Neutrophil (primary cell): Measurements from ENCODE around the gene TTLL7.

Experiments
- H3K27ac ChIP-seq: fragments of 200-600 bp; sonication (generic); 2 replicates; pipeline ENCODE4 v1.5.1; 2016; ENCODE audit warnings: mild to moderate bottlenecking, moderate library complexity
- H3K27me3 ChIP-seq: fragments of 200-600 bp; sonication (generic); 2 replicates; pipeline ENCODE4 v1.6.0; 2016; ENCODE audit warnings: mild to moderate bottlenecking
- H3K36me3 ChIP-seq: fragments of 200-600 bp; sonication (generic); 2 replicates; pipeline ENCODE4 v1.5.1; 2017
- H3K4me1 ChIP-seq, 2 experiments: fragments of 200-600 bp in 1 of 2; sonication (generic) in 1 of 2; 1 replicate in 1 of 2; 2 replicates in 1 of 2; pipeline versions ENCODE4 v1.5.1 to v1.6.1; 2013 to 2016; ENCODE audit warnings: low read depth in 1 of 2, low read length in 1 of 2, mild to moderate bottlenecking in 1 of 2, moderate library complexity in 1 of 2; ENCODE audit not compliant: control insufficient read depth in 1 of 2, insufficient read depth in 1 of 2
- H3K4me3 ChIP-seq, 2 experiments: fragments of 200-600 bp in 1 of 2; sonication (generic) in 1 of 2; 1 replicate in 1 of 2; 2 replicates in 1 of 2; pipeline ENCODE4 v1.5.1; 2013 to 2016; ENCODE audit warnings: low read depth in 1 of 2, low read length in 1 of 2, mild to moderate bottlenecking in 1 of 2, moderate library complexity in 1 of 2
- H3K9me3 ChIP-seq: fragments of 200-600 bp; sonication (generic); 2 replicates; pipeline ENCODE4 v1.5.1; 2016
- TF ChIP-seq, protein P1 (sequence below): fragments of 200-600 bp; sonication (generic); IDR thresholded peaks from 2 replicates; pipeline ENCODE4 v1.5.1; 2016; ENCODE audit warnings: antibody characterized with exemption

Gene TTLL7

GRCh38 chr1:84025966-84026365, 27.0 kb upstream of the TTLL7 start:
- Histone ChIP-seq H3K9me3 (no peaks in the 10 kb centered on the region), H3K4me3 (no peak overlapping the region), H3K27ac (no peak overlapping the region), H3K4me1 (no peaks in the 10 kb centered on the region), H3K36me3 (no peaks in the 10 kb centered on the region), H3K27me3 (no peaks in the 10 kb centered on the region)
- TF ChIP-seq, protein P1, sequence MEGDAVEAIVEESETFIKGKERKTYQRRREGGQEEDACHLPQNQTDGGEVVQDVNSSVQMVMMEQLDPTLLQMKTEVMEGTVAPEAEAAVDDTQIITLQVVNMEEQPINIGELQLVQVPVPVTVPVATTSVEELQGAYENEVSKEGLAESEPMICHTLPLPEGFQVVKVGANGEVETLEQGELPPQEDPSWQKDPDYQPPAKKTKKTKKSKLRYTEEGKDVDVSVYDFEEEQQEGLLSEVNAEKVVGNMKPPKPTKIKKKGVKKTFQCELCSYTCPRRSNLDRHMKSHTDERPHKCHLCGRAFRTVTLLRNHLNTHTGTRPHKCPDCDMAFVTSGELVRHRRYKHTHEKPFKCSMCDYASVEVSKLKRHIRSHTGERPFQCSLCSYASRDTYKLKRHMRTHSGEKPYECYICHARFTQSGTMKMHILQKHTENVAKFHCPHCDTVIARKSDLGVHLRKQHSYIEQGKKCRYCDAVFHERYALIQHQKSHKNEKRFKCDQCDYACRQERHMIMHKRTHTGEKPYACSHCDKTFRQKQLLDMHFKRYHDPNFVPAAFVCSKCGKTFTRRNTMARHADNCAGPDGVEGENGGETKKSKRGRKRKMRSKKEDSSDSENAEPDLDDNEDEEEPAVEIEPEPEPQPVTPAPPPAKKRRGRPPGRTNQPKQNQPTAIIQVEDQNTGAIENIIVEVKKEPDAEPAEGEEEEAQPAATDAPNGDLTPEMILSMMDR: no peak

GRCh38 chr1:84021822-84022221, 22.9 kb upstream of the TTLL7 start:
- TF ChIP-seq, protein P1: no peak
- Histone ChIP-seq H3K27ac (no peak overlapping the region), H3K4me1 (no peaks in the 10 kb centered on the region), H3K9me3 (no peaks in the 10 kb centered on the region), H3K27me3 (no peaks in the 10 kb centered on the region), H3K4me3 (no peak overlapping the region), H3K36me3 (no peaks in the 10 kb centered on the region)

DNA sequence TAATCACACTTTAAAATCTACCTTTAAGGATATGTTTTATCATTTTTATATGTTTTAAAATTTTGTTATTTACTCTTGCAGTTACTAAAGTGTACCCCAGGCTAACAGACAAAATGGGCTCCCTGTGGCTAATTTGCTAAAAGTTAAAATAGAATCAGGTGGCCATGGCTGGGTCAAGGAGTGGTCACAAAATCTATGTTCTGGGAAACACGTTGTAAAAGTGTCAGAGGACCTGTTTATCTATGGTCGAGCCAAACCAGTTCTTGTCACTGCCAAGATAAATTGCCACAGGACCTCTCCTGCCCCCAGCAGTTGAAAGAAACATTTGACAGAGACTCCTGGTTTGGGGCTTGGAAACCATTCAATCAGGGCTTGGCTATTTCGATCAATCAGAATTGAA, 21.2 kb upstream of the TTLL7 start:
- H3K4me1 ChIP-seq: no peaks in the 10 kb centered on the region
- H3K27ac ChIP-seq: no peak overlapping the region
- H3K4me3 ChIP-seq: no peak overlapping the region
- H3K27me3 ChIP-seq: no peaks in the 10 kb centered on the region
- TF ChIP-seq, protein P1: no peak
- no peaks in the 10 kb centered on the region for H3K9me3 ChIP-seq
- H3K36me3 ChIP-seq: no peaks in the 10 kb centered on the region

- TF ChIP-seq, protein P1: no peak
- H3K4me1 ChIP-seq: no peaks in the 10 kb centered on the region
- H3K4me3 ChIP-seq: no peak overlapping the region
- no peak overlapping the region for H3K27ac ChIP-seq
- no peaks in the 10 kb centered on the region for H3K27me3 ChIP-seq
- no peaks in the 10 kb centered on the region for H3K36me3 ChIP-seq
- no peaks in the 10 kb centered on the region for H3K9me3 ChIP-seq
Observed at GRCh38 chr1:84019217-84019616, 20.3 kb upstream of the TTLL7 start.

- H3K4me3 ChIP-seq: no peak overlapping the region
- H3K9me3 ChIP-seq: no peaks in the 10 kb centered on the region
- H3K36me3 ChIP-seq: no peaks in the 10 kb centered on the region
- TF ChIP-seq, protein P1: no peak
- H3K27ac ChIP-seq: no peak overlapping the region
- no peaks in the 10 kb centered on the region for H3K4me1 ChIP-seq
- no peaks in the 10 kb centered on the region for H3K27me3 ChIP-seq
Observed at GRCh38 chr1:84013708-84014107, 14.8 kb upstream of the TTLL7 start.

DNA sequence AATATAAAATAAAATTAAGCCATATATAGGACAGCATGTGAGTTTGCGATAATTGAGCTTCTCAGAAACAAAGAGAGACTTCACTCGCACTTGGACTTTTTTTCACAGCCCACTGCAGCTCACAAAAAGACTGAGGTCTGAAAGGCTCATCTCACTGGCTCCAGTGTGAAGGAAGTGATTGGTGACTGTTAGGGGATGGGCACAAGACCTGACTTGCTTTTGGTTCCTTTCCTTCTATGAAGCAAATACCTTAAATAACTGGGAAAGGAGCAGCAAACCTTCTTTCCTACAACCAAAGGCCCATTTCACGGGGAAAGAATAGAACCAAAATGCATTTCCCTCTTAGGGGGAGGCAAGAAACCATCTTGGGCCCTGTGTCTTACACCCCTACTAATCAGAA, 13.1 kb upstream of the TTLL7 start:
- H3K27ac ChIP-seq: no peak overlapping the region
- no peak overlapping the region for H3K4me3 ChIP-seq
- no peaks in the 10 kb centered on the region for H3K9me3 ChIP-seq
- H3K4me1 ChIP-seq: no peaks in the 10 kb centered on the region
- no peaks in the 10 kb centered on the region for H3K36me3 ChIP-seq
- TF ChIP-seq, protein P1: no peak
- H3K27me3 ChIP-seq: no peaks in the 10 kb centered on the region
